K562 (cell line): ENCODE data around the gene NUDT21. TPM values are rescaled to one million over a fixed set of nuclear protein-coding genes. Genes with fewer than 3 reads are reported as not detected.

Experiments used
- ATAC-seq: fragments of 200-7000 bp; cut with Tn5 transposase; 3 replicates; pipeline ENCODE4 v1.9.1; 2020; ENCODE audit warnings: moderate library complexity
- BruUV-seq: library from RNA; stranded (reverse); fragments of 400-500 nt; replicated peaks from 2 replicates; lab custom pipeline; 2021; lab: Mats Ljungman, UMichigan
- CTCF ChIA-PET: fragments of 300-600 bp; formaldehyde crosslinking; extraction: SDS; loops from one replicate; lab custom pipeline; 2021; ENCODE audit warnings: low intra/inter-chr PET ratio; lab: Yijun Ruan, JAX
- POLR2A ChIA-PET: fragments of 300-600, 350-650 bp; sonication (Branson Sonifier 250); formaldehyde crosslinking; extraction: SDS; loops from one replicate; lab custom pipeline; 2021; ENCODE audit warnings: antibody characterized with exemption, inconsistent platforms; lab: Yijun Ruan, JAX
- DNase-seq, 4 experiments: peaks; one replicate each; pipeline versions ENCODE4 v3.0.0 to v3.0.0-alpha.2; 2011 to 2018; ENCODE audit warnings: low spot score in 3 of 4, mixed read lengths in 3 of 4; ENCODE audit errors: extremely low read depth in 1 of 4
- FAIRE-seq: peaks from 2 replicates; lab custom pipeline; 2011; peaks lifted over from hg19 to GRCh38; lab: Jason Lieb, UNC
- H2AFZ ChIP-seq: 2 replicates; pipeline ENCODE4 v1.6.0; 2011; ENCODE audit warnings: low read depth, low read length, control low read depth, inconsistent platforms
- H3K27ac ChIP-seq: fragments of 200-600 bp; 3 replicates; pipeline ENCODE4 v1.8.0; 2011; ENCODE audit warnings: low read depth, mild to moderate bottlenecking, control low read depth, inconsistent platforms, low read length, moderate library complexity, mixed read lengths; ENCODE audit errors: extremely low read depth
- H3K27me3 ChIP-seq, 2 experiments: fragments of 300-600 bp in 1 of 2; 2 replicates in 1 of 2; 3 replicates in 1 of 2; pipeline versions ENCODE4 v1.6.0 to v1.8.0; 2011; ENCODE audit warnings: inconsistent platforms in 2 of 2, low read length in 2 of 2, mild to moderate bottlenecking in 1 of 2, mixed read lengths in 1 of 2, moderate library complexity in 1 of 2; ENCODE audit not compliant: control insufficient read depth in 2 of 2, insufficient read depth in 2 of 2
- H3K36me3 ChIP-seq: fragments of 300-600 bp; 3 replicates; pipeline ENCODE4 v1.8.0; 2011; ENCODE audit warnings: mild to moderate bottlenecking, low read length, inconsistent platforms; ENCODE audit not compliant: control insufficient read depth, insufficient read depth
- H3K4me1 ChIP-seq, 2 experiments: fragments of 200-600 bp in 1 of 2; replicated peaks in 1 of 2; 2 replicates in 1 of 2; 3 replicates in 1 of 2; pipeline versions ENCODE4 v1.5.1 to v1.8.0; 2011; ENCODE audit warnings: inconsistent platforms in 2 of 2, low read length in 2 of 2, mild to moderate bottlenecking in 1 of 2, mixed read lengths in 1 of 2, moderate library complexity in 1 of 2; ENCODE audit not compliant: control insufficient read depth in 2 of 2, insufficient read depth in 2 of 2
- H3K4me2 ChIP-seq: 2 replicates; pipeline ENCODE4 v1.6.1; 2011; ENCODE audit warnings: low read length, control low read depth, inconsistent platforms, mixed read lengths; ENCODE audit not compliant: insufficient read depth
- H3K4me3 ChIP-seq: fragments of 200-600 bp; sonication (generic), shearing (Covaris generic); 2 replicates; pipeline ENCODE4 v1.5.1; 2016; ENCODE audit warnings: control low read depth, inconsistent platforms
- H3K79me2 ChIP-seq: fragments of 200-600 bp; 3 replicates; pipeline ENCODE4 v1.8.0; 2011; ENCODE audit warnings: low read length, inconsistent platforms; ENCODE audit not compliant: control insufficient read depth, insufficient read depth
- H3K9ac ChIP-seq, 2 experiments: 2 replicates each; pipeline versions ENCODE4 v1.6.0 to v1.6.1; 2011; ENCODE audit warnings: low read depth in 2 of 2, low read length in 2 of 2, control low read depth in 1 of 2, inconsistent platforms in 1 of 2, mild to moderate bottlenecking in 1 of 2, mixed read lengths in 1 of 2; ENCODE audit not compliant: insufficient read depth in 1 of 2
- H3K9me1 ChIP-seq: one replicate; pipeline ENCODE4 v1.6.0; 2011; ENCODE audit warnings: inconsistent platforms, mild to moderate bottlenecking, low read length, moderate library complexity; ENCODE audit not compliant: control insufficient read depth, insufficient read depth
- H3K9me3 ChIP-seq: replicated peaks from 2 replicates; pipeline ENCODE4 v1.5.1; 2011; ENCODE audit warnings: low read depth, low read length, inconsistent platforms; ENCODE audit not compliant: control insufficient read depth, insufficient read depth
- H4K20me1 ChIP-seq: replicated peaks from 2 replicates; pipeline ENCODE4 v1.6.1; 2011; ENCODE audit warnings: low read length, inconsistent platforms, mixed read lengths; ENCODE audit not compliant: control insufficient read depth, insufficient read depth
- ATF1 ChIP-seq, 2 experiments: fragments of 450-650 bp in 1 of 2; IDR thresholded peaks; 2 replicates each; pipeline ENCODE4 v1.6.1; 2016; ENCODE audit warnings: missing compliant biosample characterization in 1 of 2, missing genetic modification characterization in 1 of 2
- BRD9 ChIP-seq: fragments of 450-650 bp; IDR thresholded peaks from 2 replicates; pipeline ENCODE4 v1.6.1; 2018; ENCODE audit warnings: low read depth; ENCODE audit not compliant: partially characterized antibody
- E2F5 ChIP-seq: sonication (generic); formaldehyde crosslinking; IDR thresholded peaks from 2 replicates; pipeline ENCODE4 v1.8.0; 2022; ENCODE audit warnings: mild to moderate bottlenecking, missing genetic modification reagents
- LCOR ChIP-seq: sonication (generic); formaldehyde crosslinking; IDR thresholded peaks from 2 replicates; pipeline ENCODE4 v1.8.0; 2022; ENCODE audit warnings: mild to moderate bottlenecking, missing genetic modification reagents
- PKNOX1 ChIP-seq: fragments of 450-650 bp; IDR thresholded peaks from 2 replicates; pipeline ENCODE4 v1.6.1; 2016
- PTRF ChIP-seq: fragments of 450-650 bp; IDR thresholded peaks from 2 replicates; pipeline ENCODE4 v1.6.1; 2016; ENCODE audit warnings: mild to moderate bottlenecking, missing genetic modification characterization, missing compliant biosample characterization
- SMAD1 ChIP-seq: fragments of 150-350 bp; IDR thresholded peaks from 2 replicates; pipeline ENCODE4 v1.6.1; 2014; ENCODE audit warnings: low read length, low read depth; ENCODE audit not compliant: partially characterized antibody
- U2AF2 ChIP-seq: fragments of 200-400 bp; formaldehyde crosslinking; optimal IDR thresholded peaks from 2 replicates; pipeline ENCODE3; 2017; ENCODE audit warnings: low read depth, mild to moderate bottlenecking, low read length
- UBTF ChIP-seq, 2 experiments: IDR thresholded peaks; 2 replicates each; pipeline ENCODE4 v1.6.1; 2012; ENCODE audit warnings: improper control_type of control experiment in 2 of 2, low read depth in 2 of 2, low read length in 2 of 2, borderline replicate concordance in 1 of 2
- ZBTB7A ChIP-seq: IDR thresholded peaks from 2 replicates; pipeline ENCODE4 v1.6.1; 2011; ENCODE audit warnings: low read depth, mild to moderate bottlenecking, low read length, moderate library complexity, borderline replicate concordance; ENCODE audit not compliant: control insufficient read depth
- ZSCAN29 ChIP-seq: fragments of 450-650 bp; IDR thresholded peaks from 2 replicates; pipeline ENCODE4 v1.6.1; 2017
- WGBS: fragments of 100-300 bp; shearing (Covaris generic); methylation state at CpG from one replicate; pipeline ENCODE4 v1.1.6; 2016; ENCODE audit warnings: low coverage, mixed read lengths; ENCODE audit not compliant: insufficient coverage; ENCODE audit errors: missing lambda C conversion rate; 5-methylcytosine and 5-hydroxymethylcytosine counted together
- in situ Hi-C: fragments of 300-500 bp; cut with MboI; formaldehyde crosslinking; loops from 4 replicates; pipeline ENCODE4 v1.15.0; 2018; ENCODE audit warnings: inconsistent platforms, mixed read lengths
- intact Hi-C: fragments of 100-400 bp; cut with micrococcal nuclease; formaldehyde crosslinking; loops from 2 replicates; pipeline ENCODE4 v1.14.2; 2022
- polyA plus RNA-seq, 8 experiments: library from polyadenylated mRNA; depleted of rRNA in 4 of 8; stranded (reverse) in 5 of 8; unstranded in 3 of 8; fragments of >200 nt; fragmentation: Nextera tagmentation in 2 of 8; fragmentation: Illumina TruSeq in 1 of 8; extraction: Ambion mirVana in 2 of 8; extraction: Trizol in 1 of 8; gene quantifications; 2 replicates each; pipeline versions ENCODE4 v1.2.1 to v1.2.3, GENCODE V29; 2011 to 2014; ENCODE audit warnings: inconsistent platforms in 1 of 8, missing spikeins in 1 of 8
- total RNA-seq, 7 experiments: library from RNA; depleted of rRNA in 6 of 7; stranded (reverse); fragments of >200 nt in 6 of 7; fragmentation: Illumina TruSeq in 2 of 7; extraction: Trizol in 2 of 7; gene quantifications; 2 replicates each; pipeline versions ENCODE4 v1.2.1 to v1.2.3, GENCODE V29; 2011 to 2021; ENCODE audit warnings: low replicate concordance in 1 of 7

Gene NUDT21
- total and polyA plus RNA-seq, 9 of the 15 experiments (the other 6 are each of a cell fraction or from before 2014, with no cell fraction given): 62.4 to 218 (median 121) TPM

GRCh38 chr16:56457927-56458470 lies 6.9 kb upstream of the NUDT21 start (continued):
- TF ChIP-seq E2F5 (CRISPR knock-in tag): no peak

GRCh38 chr16:56451753-56452689 lies 889 bp upstream of the NUDT21 start:
- H4K20me1 ChIP-seq: peaks cover 18% of the 10 kb centered on the region
- peak; percentile 23 to 71 (median 25) for DNase-seq
- TF ChIP-seq ZSCAN29 (no peak), PTRF (tag) (no peak), U2AF2 (no peak), ZBTB7A (no peak), UBTF (IDR thresholded peaks at IDR 0.05; ENCODE audit: borderline replicate concordance in 1 of 2, low read depth in 2 of 2, low read length in 2 of 2) (no peak), ATF1 (CRISPR knock-in tag; IDR thresholded peaks at IDR 0.05) (no peak), ATF1 (tag; IDR thresholded peaks at IDR 0.05) (no peak), LCOR (CRISPR knock-in tag) (no peak), SMAD1 (no peak), PKNOX1 (no peak), BRD9 (no peak)

More at GRCh38 chr16:56451753-56452689, 889 bp upstream of the NUDT21 start:
- TSS peak; percentile 63 for BruUV-seq
- no peaks in the 10 kb centered on the region for H3K9me3 ChIP-seq
- peak overlapping the region; percentile 93 to 94 for H3K9ac ChIP-seq
- POLR2A ChIA-PET: interaction anchor here (0.6 to 2.9 kb wide), 15 partner anchors 8 to 255 kb away, joined by 3 to 17 read pairs (median 4); no protein-coding TSS in a partner anchor
- H2AFZ ChIP-seq: peak overlapping the region; percentile 92
- H3K4me2 ChIP-seq: peak overlapping the region; percentile 95
- H3K9me1 ChIP-seq: no peaks in the 10 kb centered on the region
- peak overlapping the region; percentile 83 for H3K27ac ChIP-seq
- peaks cover 68% of the 10 kb centered on the region for H3K79me2 ChIP-seq
- 3% methylated on average over 29 of the region's 31 CpGs for WGBS
- peaks cover 55% of the 10 kb centered on the region for H3K36me3 ChIP-seq
- no peaks in the 10 kb centered on the region for H3K27me3 ChIP-seq
- CTCF ChIA-PET: no interaction called here
- FAIRE-seq (peak; percentile 29), ATAC-seq (peak; percentile 73)
- in situ Hi-C loops (no loop called here), intact Hi-C loops (no loop called here)
- peak overlapping the region; percentile 89 for H3K4me3 ChIP-seq
- H3K4me1 ChIP-seq: peaks cover 0 to 16% of the 10 kb centered on the region in 2 experiments; a peak in 4 of 5 replicates
